ENCODE results near the gene LUZP2. TPM values are rescaled to one million over a fixed set of nuclear protein-coding genes. Genes with fewer than 3 reads are reported as not detected.

The LUZP2 gene
- total RNA-seq, 1 experiment from 2014 or later, result 0.11 TPM

GRCh38 chr11:24598641-24599040 lies 101.8 kb downstream of the LUZP2 start:
- no TSS peak for BruUV-seq (replicated peaks)
- Histone ChIP-seq H3K9me3 (ENCODE audit: low read length) (no peaks in the 10 kb centered on the region), H3K79me2 (ENCODE audit: low read length) (no peaks in the 10 kb centered on the region), H2AFZ (ENCODE audit: low read length) (no peak overlapping the region), H3K4me3 (ENCODE audit: low read length) (no peak overlapping the region), H4K20me1 (ENCODE audit: low read length) (no peaks in the 10 kb centered on the region), H3K4me1 (ENCODE audit: insufficient read depth, low read length) (peaks cover 9% of the 10 kb centered on the region), H3K9ac (ENCODE audit: low read length) (no peak overlapping the region), H3K36me3 (ENCODE audit: low read depth, low read length) (no peaks in the 10 kb centered on the region), H3K27me3 (ENCODE audit: low read length) (no peaks in the 10 kb centered on the region), H3K9me2 (replicated peaks; ENCODE audit: low read length) (no peaks in the 10 kb centered on the region), H3F3A (ENCODE audit: low read length, unreplicated experiment) (no peaks in the 10 kb centered on the region), H3K27ac (ENCODE audit: low read length) (no peak overlapping the region), H3K4me2 (ENCODE audit: low read length) (no peak overlapping the region)
- TF ChIP-seq EZH2phosphoT487 (IDR thresholded peaks at IDR 0.05; ENCODE audit: borderline replicate concordance, low read length) (no peak), EZH2 (IDR thresholded peaks at IDR 0.05; ENCODE audit: low read length, unreplicated experiment) (no peak)
- TF ChIP-seq, protein P1, sequence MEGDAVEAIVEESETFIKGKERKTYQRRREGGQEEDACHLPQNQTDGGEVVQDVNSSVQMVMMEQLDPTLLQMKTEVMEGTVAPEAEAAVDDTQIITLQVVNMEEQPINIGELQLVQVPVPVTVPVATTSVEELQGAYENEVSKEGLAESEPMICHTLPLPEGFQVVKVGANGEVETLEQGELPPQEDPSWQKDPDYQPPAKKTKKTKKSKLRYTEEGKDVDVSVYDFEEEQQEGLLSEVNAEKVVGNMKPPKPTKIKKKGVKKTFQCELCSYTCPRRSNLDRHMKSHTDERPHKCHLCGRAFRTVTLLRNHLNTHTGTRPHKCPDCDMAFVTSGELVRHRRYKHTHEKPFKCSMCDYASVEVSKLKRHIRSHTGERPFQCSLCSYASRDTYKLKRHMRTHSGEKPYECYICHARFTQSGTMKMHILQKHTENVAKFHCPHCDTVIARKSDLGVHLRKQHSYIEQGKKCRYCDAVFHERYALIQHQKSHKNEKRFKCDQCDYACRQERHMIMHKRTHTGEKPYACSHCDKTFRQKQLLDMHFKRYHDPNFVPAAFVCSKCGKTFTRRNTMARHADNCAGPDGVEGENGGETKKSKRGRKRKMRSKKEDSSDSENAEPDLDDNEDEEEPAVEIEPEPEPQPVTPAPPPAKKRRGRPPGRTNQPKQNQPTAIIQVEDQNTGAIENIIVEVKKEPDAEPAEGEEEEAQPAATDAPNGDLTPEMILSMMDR (conservative IDR thresholded peaks at IDR 0.05; ENCODE audit: low read depth, low read length), result no peak
- no peak for DNase-seq
- CTCF ChIA-PET, result no interaction called here
- POLR2A ChIA-PET (ENCODE audit: unreplicated experiment), result no interaction called here
- intact Hi-C loops (cut with micrococcal nuclease), result no loop called here
- no peak for ATAC-seq

- POLR2A ChIA-PET (ENCODE audit: unreplicated experiment), result no interaction called here
Observed at GRCh38 chr11:24609192-24610119, 112.6 kb downstream of the LUZP2 start.

More at GRCh38 chr11:24609192-24610119, 112.6 kb downstream of the LUZP2 start:
- Histone ChIP-seq H3K27ac (ENCODE audit: low read length) (no peak overlapping the region), H3K9me2 (replicated peaks; ENCODE audit: low read length) (no peaks in the 10 kb centered on the region), H3K36me3 (ENCODE audit: low read depth, low read length) (no peaks in the 10 kb centered on the region), H3K27me3 (ENCODE audit: low read length) (no peaks in the 10 kb centered on the region), H4K20me1 (ENCODE audit: low read length) (no peaks in the 10 kb centered on the region), H3K9me3 (ENCODE audit: low read length) (no peaks in the 10 kb centered on the region), H2AFZ (ENCODE audit: low read length) (no peak overlapping the region), H3K4me3 (ENCODE audit: low read length) (no peak overlapping the region), H3K9ac (ENCODE audit: low read length) (no peak overlapping the region), H3K4me1 (ENCODE audit: insufficient read depth, low read length) (no peaks in the 10 kb centered on the region), H3F3A (ENCODE audit: low read length, unreplicated experiment) (no peaks in the 10 kb centered on the region), H3K4me2 (ENCODE audit: low read length) (no peak overlapping the region), H3K79me2 (ENCODE audit: low read length) (no peaks in the 10 kb centered on the region)
- DNase-seq (no peak), ATAC-seq (no peak)
- intact Hi-C loops (cut with micrococcal nuclease), result no loop called here
- no TSS peak for BruUV-seq (replicated peaks)
- CTCF ChIA-PET, result no interaction called here
- TF ChIP-seq, protein P1 (conservative IDR thresholded peaks at IDR 0.05; ENCODE audit: low read depth, low read length), result no peak
- TF ChIP-seq EZH2 (IDR thresholded peaks at IDR 0.05; ENCODE audit: low read length, unreplicated experiment), result no peak
- no peak for TF ChIP-seq EZH2phosphoT487 (IDR thresholded peaks at IDR 0.05; ENCODE audit: borderline replicate concordance, low read length)

Data from PC-3 (cell line).